Astrocyte (in vitro differentiated cells and primary cell): ENCODE measurements around the gene TRAK1.

Experiments used
- CTCF ChIP-seq: IDR thresholded peaks from 2 replicates; pipeline ENCODE4 v1.5.1; 2011; ENCODE audit warnings: low read depth, mild to moderate bottlenecking, inconsistent platforms, low read length, moderate library complexity; ENCODE audit not compliant: insufficient read depth
- EZH2 ChIP-seq: IDR thresholded peaks from 2 replicates; pipeline ENCODE4 v1.6.1; 2012; ENCODE audit warnings: mild to moderate bottlenecking, low read length, inconsistent platforms; ENCODE audit not compliant: insufficient read depth

DNA sequence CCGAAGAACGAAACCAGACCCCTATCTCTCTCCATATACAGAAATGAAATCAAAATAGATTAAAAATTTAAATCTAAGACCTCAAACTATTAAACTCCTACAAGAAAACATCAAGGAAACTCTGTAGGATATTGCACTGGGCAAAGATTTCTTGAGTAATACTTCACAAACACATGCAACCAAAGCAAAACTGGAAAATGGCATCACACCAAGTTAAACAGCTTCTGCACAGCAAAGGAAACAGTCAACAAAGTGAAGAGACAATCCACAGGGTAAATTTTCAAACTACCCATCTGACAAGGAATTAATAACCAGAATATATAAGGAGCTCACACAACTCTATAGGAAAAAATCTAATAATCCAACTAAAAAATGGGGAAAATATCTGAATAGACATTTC is 145.5 kb downstream of the TRAK1 start:
- TF ChIP-seq EZH2 (no peak), CTCF (no peak)
